Measurements from ENCODE around the gene NUDT17. TPM values are rescaled to one million over a fixed set of nuclear protein-coding genes. Genes with fewer than 3 reads are reported as not detected.
"Not testable (repeated sequence)": the region's sequence is repeated elsewhere in the genome, so short reads cannot be mapped to it uniquely, and the experiment has no call there.

The NUDT17 gene
- polyA plus RNA-seq, 1 experiment: 3.3 TPM

- DNase-seq (ENCODE audit: low read depth, low spot score): no peak
- Histone ChIP-seq H3K9me3 (ENCODE audit: control insufficient read depth, insufficient read depth, low read length) (no peaks in the 10 kb centered on the region), H3K27ac (ENCODE audit: low read depth, low read length) (no peak overlapping the region), H3K27me3 (ENCODE audit: control insufficient read depth, insufficient read depth, low read length) (no peaks in the 10 kb centered on the region), H3K4me3 (ENCODE audit: low read depth, low read length) (no peak overlapping the region)
- TF ChIP-seq CTCF (IDR thresholded peaks at IDR 0.05; ENCODE audit: low read depth, low read length): no peak
- ChIA-PET POLR2A (no interaction called here), CTCF (interaction anchor here (1.4 kb wide), 1 partner anchor 55 kb away, joined by 3 read pairs; no protein-coding TSS in a partner anchor)
These were observed 40.4 kb upstream of the NUDT17 start for GRCh38 chr1:145805057-145805456.

- ChIA-PET CTCF (no interaction called here), POLR2A (no interaction called here)
- Histone ChIP-seq H3K4me3 (ENCODE audit: low read depth, low read length) (no peak overlapping the region), H3K9me3 (ENCODE audit: control insufficient read depth, insufficient read depth, low read length) (no peaks in the 10 kb centered on the region), H3K27me3 (ENCODE audit: control insufficient read depth, insufficient read depth, low read length) (no peaks in the 10 kb centered on the region), H3K27ac (ENCODE audit: low read depth, low read length) (no peak overlapping the region)
- TF ChIP-seq CTCF (IDR thresholded peaks at IDR 0.05; ENCODE audit: low read depth, low read length): no peak
- no peak for DNase-seq (ENCODE audit: low read depth, low spot score)
These were observed 39.0 kb upstream of the NUDT17 start for GRCh38 chr1:145806408-145806807.

- CTCF ChIA-PET: no interaction called here
- no peaks in the 10 kb centered on the region for H3K9me3 ChIP-seq (ENCODE audit: control insufficient read depth, insufficient read depth, low read length)
- POLR2A ChIA-PET: no interaction called here
- DNase-seq (ENCODE audit: low read depth, low spot score): no peak
- H3K27me3 ChIP-seq (ENCODE audit: control insufficient read depth, insufficient read depth, low read length): no peaks in the 10 kb centered on the region
- no peak for TF ChIP-seq CTCF (IDR thresholded peaks at IDR 0.05; ENCODE audit: low read depth, low read length)
- no peak overlapping the region for H3K4me3 ChIP-seq (ENCODE audit: low read depth, low read length)
- H3K27ac ChIP-seq (ENCODE audit: low read depth, low read length): no peak overlapping the region
These were observed 38.6 kb upstream of the NUDT17 start for GRCh38 chr1:145806844-145807243.

GRCh38 chr1:145812977-145813810, 32.2 kb upstream of the NUDT17 start:
- peak overlapping the region; percentile 35; the same call in 1 of the 2 replicates for H3K4me3 ChIP-seq (ENCODE audit: low read depth, low read length)
- H3K9me3 ChIP-seq (ENCODE audit: control insufficient read depth, insufficient read depth, low read length); POLR2A ChIA-PET; H3K27me3 ChIP-seq (ENCODE audit: control insufficient read depth, insufficient read depth, low read length); CTCF ChIA-PET; H3K27ac ChIP-seq (ENCODE audit: low read depth, low read length); DNase-seq (ENCODE audit: low read depth, low spot score): not testable (repeated sequence)

GRCh38 chr1:145818095-145818494, 27.3 kb upstream of the NUDT17 start:
- POLR2A ChIA-PET; H3K4me3 ChIP-seq (ENCODE audit: low read depth, low read length); CTCF ChIA-PET; H3K9me3 ChIP-seq (ENCODE audit: control insufficient read depth, insufficient read depth, low read length); H3K27me3 ChIP-seq (ENCODE audit: control insufficient read depth, insufficient read depth, low read length); H3K27ac ChIP-seq (ENCODE audit: low read depth, low read length): not testable (repeated sequence)
- DNase-seq (ENCODE audit: low read depth, low spot score): peak; percentile 26

GRCh38 chr1:145822779-145823331, 22.6 kb upstream of the NUDT17 start:
- H3K4me3 ChIP-seq (ENCODE audit: low read depth, low read length): peak overlapping the region; percentile 55
- DNase-seq (ENCODE audit: low read depth, low spot score); CTCF ChIA-PET; H3K27ac ChIP-seq (ENCODE audit: low read depth, low read length); H3K27me3 ChIP-seq (ENCODE audit: control insufficient read depth, insufficient read depth, low read length); H3K9me3 ChIP-seq (ENCODE audit: control insufficient read depth, insufficient read depth, low read length): not testable (repeated sequence)
- POLR2A ChIA-PET: interaction anchor here (1.7 kb wide), 1 partner anchor 83 kb away, joined by 6 read pairs; no protein-coding TSS in a partner anchor

Measured in AG04450 (cell line).